Large intestine (tissue), 3 donors: ENCODE measurements around the gene TMCO4. TPM values are rescaled to one million over a fixed set of nuclear protein-coding genes. Genes with fewer than 3 reads are reported as not detected.

ENCODE experiments used
- DNase-seq, 2 donors: peaks; one replicate each; pipeline versions ENCODE4 v3.0.0 to v3.0.0-alpha.2; 2013
- H3K27ac ChIP-seq: one replicate; pipeline ENCODE4 v1.5.1; 2013; ENCODE audit warnings: low read length
- H3K27me3 ChIP-seq: 2 replicates; pipeline ENCODE4 v1.6.1; 2013; ENCODE audit warnings: low read length; ENCODE audit not compliant: control insufficient read depth, insufficient read depth
- H3K36me3 ChIP-seq: 2 replicates; pipeline ENCODE4 v1.6.1; 2013; ENCODE audit warnings: low read length; ENCODE audit not compliant: control insufficient read depth, insufficient read depth
- H3K4me1 ChIP-seq: one replicate; pipeline ENCODE4 v1.6.1; 2013; ENCODE audit warnings: low read length; ENCODE audit not compliant: control insufficient read depth, insufficient read depth
- H3K4me3 ChIP-seq: one replicate; pipeline ENCODE4 v1.5.1; 2013; ENCODE audit warnings: low read length
- H3K9me3 ChIP-seq: one replicate; pipeline ENCODE4 v1.6.1; 2013; ENCODE audit warnings: mild to moderate bottlenecking, low read depth, low read length, moderate library complexity; ENCODE audit not compliant: control insufficient read depth
- WGBS: methylation state at CpG from one replicate; pipeline ENCODE4 v1.1.5; 2013; ENCODE audit warnings: low lambda C conversion rate; ENCODE audit not compliant: insufficient coverage; 5-methylcytosine and 5-hydroxymethylcytosine counted together
- polyA plus RNA-seq: library from polyadenylated mRNA; unstranded; fragments of 120-200 nt; gene quantifications from one replicate; pipeline ENCODE4 v1.2.1, GENCODE V29; 2013

Gene TMCO4
- polyA plus RNA-seq, 1 donor, result 10.4 TPM

- Histone ChIP-seq H3K4me3 (no peak overlapping the region), H3K4me1 (no peaks in the 10 kb centered on the region), H3K27ac (no peak overlapping the region), H3K36me3 (peaks cover 12% of the 10 kb centered on the region), H3K9me3 (no peaks in the 10 kb centered on the region), H3K27me3 (no peaks in the 10 kb centered on the region)
- WGBS, result no CpG with 5 or more reads among the region's 4 CpGs
- no peak for DNase-seq
Observed at GRCh38 chr1:19723874-19724273, 75.8 kb downstream of the TMCO4 start.

- Histone ChIP-seq H3K4me3 (no peak overlapping the region), H3K4me1 (no peaks in the 10 kb centered on the region), H3K36me3 (peaks cover 7% of the 10 kb centered on the region), H3K27me3 (no peaks in the 10 kb centered on the region), H3K27ac (no peak overlapping the region), H3K9me3 (no peaks in the 10 kb centered on the region)
- DNase-seq, result no peak
- no CpG with 5 or more reads among the region's 4 CpGs for WGBS
Observed at GRCh38 chr1:19720973-19721372, 78.7 kb downstream of the TMCO4 start.

- H3K36me3 ChIP-seq, result peaks cover 4% of the 10 kb centered on the region
- H3K9me3 ChIP-seq, result no peaks in the 10 kb centered on the region
- no peak for DNase-seq
- no peaks in the 10 kb centered on the region for H3K27me3 ChIP-seq
- no CpG with 5 or more reads among the region's 4 CpGs for WGBS
- no peak overlapping the region for H3K4me3 ChIP-seq
- no peak overlapping the region for H3K27ac ChIP-seq
- no peaks in the 10 kb centered on the region for H3K4me1 ChIP-seq
Observed at GRCh38 chr1:19720174-19720573, 79.5 kb downstream of the TMCO4 start.

- Histone ChIP-seq H3K4me1 (no peaks in the 10 kb centered on the region), H3K9me3 (no peaks in the 10 kb centered on the region), H3K36me3 (no peaks in the 10 kb centered on the region), H3K4me3 (no peak overlapping the region), H3K27me3 (no peaks in the 10 kb centered on the region), H3K27ac (no peak overlapping the region)
- no peak for DNase-seq
- WGBS, result no CpG with 5 or more reads among the region's 6 CpGs
Observed at GRCh38 chr1:19717467-19717866, 82.2 kb downstream of the TMCO4 start.

- H3K27ac ChIP-seq, result no peak overlapping the region
Observed at GRCh38 chr1:19715334-19716203, 84.1 kb downstream of the TMCO4 start.

GRCh38 chr1:19712928-19713327, 86.8 kb downstream of the TMCO4 start:
- H3K36me3 ChIP-seq, result no peaks in the 10 kb centered on the region
- no peak overlapping the region for H3K27ac ChIP-seq
- H3K27me3 ChIP-seq, result no peaks in the 10 kb centered on the region
- no peaks in the 10 kb centered on the region for H3K9me3 ChIP-seq
- no CpG with 5 or more reads among the region's 4 CpGs for WGBS
- no peak for DNase-seq
- H3K4me1 ChIP-seq, result no peaks in the 10 kb centered on the region
- H3K4me3 ChIP-seq, result no peak overlapping the region

More at GRCh38 chr1:19715334-19716203, 84.1 kb downstream of the TMCO4 start:
- Histone ChIP-seq H3K4me3 (no peak overlapping the region), H3K9me3 (no peaks in the 10 kb centered on the region), H3K36me3 (no peaks in the 10 kb centered on the region), H3K27me3 (no peaks in the 10 kb centered on the region), H3K4me1 (no peaks in the 10 kb centered on the region)
- no CpG with 5 or more reads among the region's 12 CpGs for WGBS
- DNase-seq, result peak; percentile 91 to 92

GRCh38 chr1:19710825-19711611, 88.7 kb downstream of the TMCO4 start:
- 81% methylated on average over 3 of the region's 12 CpGs for WGBS
- DNase-seq, result no peak

GRCh38 chr1:19709260-19709793, 90.4 kb downstream of the TMCO4 start:
- DNase-seq, result no peak
- no peak overlapping the region for H3K27ac ChIP-seq
- H3K4me1 ChIP-seq, result peaks cover 4% of the 10 kb centered on the region
- WGBS, result no CpG with 5 or more reads among the region's 4 CpGs
- no peaks in the 10 kb centered on the region for H3K36me3 ChIP-seq
- no peaks in the 10 kb centered on the region for H3K27me3 ChIP-seq
- H3K9me3 ChIP-seq, result no peaks in the 10 kb centered on the region
- H3K4me3 ChIP-seq, result no peak overlapping the region

More at GRCh38 chr1:19710825-19711611, 88.7 kb downstream of the TMCO4 start:
- no peaks in the 10 kb centered on the region for H3K27me3 ChIP-seq
- no peaks in the 10 kb centered on the region for H3K9me3 ChIP-seq
- no peak overlapping the region for H3K27ac ChIP-seq
- H3K36me3 ChIP-seq, result no peaks in the 10 kb centered on the region
- H3K4me3 ChIP-seq, result no peak overlapping the region
- no peaks in the 10 kb centered on the region for H3K4me1 ChIP-seq

- Histone ChIP-seq H3K4me3 (no peak overlapping the region), H3K27ac (no peak overlapping the region), H3K36me3 (no peaks in the 10 kb centered on the region), H3K9me3 (no peaks in the 10 kb centered on the region), H3K4me1 (peaks cover 4% of the 10 kb centered on the region), H3K27me3 (no peaks in the 10 kb centered on the region)
- DNase-seq, result no peak
- whole genome bisulfite sequencing, result 80% methylated on average over 2 of the region's 8 CpGs
Observed at GRCh38 chr1:19708567-19709110, 91.1 kb downstream of the TMCO4 start.

- no CpG with 5 or more reads among the region's 4 CpGs for WGBS
- H3K9me3 ChIP-seq, result no peaks in the 10 kb centered on the region
- no peak for DNase-seq
Observed at GRCh38 chr1:19706136-19706535, 93.6 kb downstream of the TMCO4 start.

More at GRCh38 chr1:19706136-19706535, 93.6 kb downstream of the TMCO4 start:
- H3K4me3 ChIP-seq, result no peak overlapping the region
- H3K27me3 ChIP-seq, result no peaks in the 10 kb centered on the region
- peaks cover 4% of the 10 kb centered on the region for H3K4me1 ChIP-seq
- H3K36me3 ChIP-seq, result no peaks in the 10 kb centered on the region
- H3K27ac ChIP-seq, result no peak overlapping the region
